ENCODE data around the gene COPZ2.

COPZ2 gene

DNA sequence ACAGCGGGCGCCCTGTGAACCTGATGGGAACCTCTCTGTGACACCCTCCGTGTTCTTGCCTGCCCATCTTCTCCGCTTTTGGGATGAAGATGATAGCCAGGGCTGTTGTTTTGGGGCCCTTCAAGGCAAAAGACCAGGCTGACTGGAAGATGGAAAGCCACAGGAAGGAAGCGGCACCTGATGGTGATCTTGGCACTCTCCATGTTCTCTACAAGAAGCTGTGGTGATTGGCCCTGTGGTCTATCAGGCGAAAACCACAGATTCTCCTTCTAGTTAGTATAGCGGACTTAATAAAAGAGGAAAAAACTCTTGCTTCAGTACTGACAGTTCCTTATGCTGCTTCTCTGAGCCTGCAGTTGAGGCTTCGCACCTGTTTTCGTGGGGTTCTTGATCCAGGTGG, 56.1 kb downstream of the COPZ2 start:
- H3K9me3 ChIP-seq (ENCODE audit: control insufficient read depth in 1 of 2, low read length in 2 of 2), result no peaks in the 10 kb centered on the region
- no peaks in the 10 kb centered on the region for H3K4me1 ChIP-seq (ENCODE audit: control insufficient read depth in 1 of 2, insufficient read depth in 2 of 2, low read length in 2 of 2)
- no peaks in the 10 kb centered on the region for H3K27me3 ChIP-seq (ENCODE audit: low read depth, low read length)
- peaks cover 30 to 62% of the 10 kb centered on the region in 2 donors for H3K36me3 ChIP-seq (ENCODE audit: control insufficient read depth in 1 of 2, insufficient read depth in 2 of 2, low read length in 2 of 2)
- H3K4me3 ChIP-seq (ENCODE audit: low read depth in 1 of 2, low read length in 2 of 2), result no peak overlapping the region
- H3K27ac ChIP-seq (ENCODE audit: low read length), result no peak overlapping the region

DNA sequence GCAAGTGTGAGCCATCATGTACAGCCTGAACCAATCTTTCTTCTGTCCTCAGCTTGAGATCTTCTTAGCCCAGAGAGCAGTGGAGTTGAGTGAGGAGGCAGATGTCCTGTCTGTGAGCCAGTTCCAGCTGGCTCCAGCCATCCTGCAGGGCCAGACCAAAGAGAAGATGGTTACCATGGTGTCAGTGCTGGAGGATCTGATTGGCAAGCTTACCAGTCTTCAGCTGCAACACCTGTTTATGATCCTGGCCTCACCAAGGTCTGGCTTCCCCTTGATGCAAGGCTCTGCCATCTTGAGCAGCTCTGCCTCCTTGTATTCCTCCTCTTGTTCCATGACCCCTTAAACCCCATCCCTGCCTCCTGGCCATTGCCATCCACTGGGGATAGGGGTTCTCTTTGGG, 57.1 kb downstream of the COPZ2 start:
- Histone ChIP-seq H3K4me3 (ENCODE audit: low read depth in 1 of 2, low read length in 2 of 2) (no peak overlapping the region), H3K27ac (ENCODE audit: low read length) (no peak overlapping the region), H3K4me1 (ENCODE audit: control insufficient read depth in 1 of 2, insufficient read depth in 2 of 2, low read length in 2 of 2) (no peaks in the 10 kb centered on the region), H3K27me3 (ENCODE audit: low read depth, low read length) (no peaks in the 10 kb centered on the region), H3K9me3 (ENCODE audit: control insufficient read depth in 1 of 2, low read length in 2 of 2) (no peaks in the 10 kb centered on the region), H3K36me3 (ENCODE audit: control insufficient read depth in 1 of 2, insufficient read depth in 2 of 2, low read length in 2 of 2) (peaks cover 37 to 72% of the 10 kb centered on the region in 2 donors)

DNA sequence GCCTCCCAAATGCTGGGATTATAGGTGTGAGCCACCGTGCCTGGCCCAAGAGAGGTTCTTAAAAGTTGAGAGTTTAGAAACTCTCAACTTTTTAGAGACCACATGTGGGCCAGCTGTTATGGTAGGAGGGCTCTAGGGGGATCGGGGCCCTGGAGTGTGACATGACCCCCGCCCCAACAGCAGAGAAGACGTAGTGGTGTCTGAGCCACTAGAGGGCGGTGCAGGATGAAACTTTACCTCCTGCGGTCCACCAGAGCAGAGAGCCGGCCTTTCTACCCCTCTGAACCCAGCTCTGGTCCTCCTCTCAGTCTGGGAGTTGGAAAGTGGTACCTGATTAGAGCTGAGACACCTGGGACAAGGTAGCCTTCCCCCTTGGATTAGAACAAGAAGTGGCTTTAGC, 59.3 kb downstream of the COPZ2 start:
- no peak overlapping the region for H3K27ac ChIP-seq (ENCODE audit: low read length)
- H3K36me3 ChIP-seq (ENCODE audit: control insufficient read depth in 1 of 2, insufficient read depth in 2 of 2, low read length in 2 of 2), result peaks cover 51 to 91% of the 10 kb centered on the region in 2 donors
- H3K27me3 ChIP-seq (ENCODE audit: low read depth, low read length), result no peaks in the 10 kb centered on the region
- H3K4me1 ChIP-seq (ENCODE audit: control insufficient read depth in 1 of 2, insufficient read depth in 2 of 2, low read length in 2 of 2), result no peaks in the 10 kb centered on the region
- H3K4me3 ChIP-seq (ENCODE audit: low read depth in 1 of 2, low read length in 2 of 2), result no peak overlapping the region
- no peaks in the 10 kb centered on the region for H3K9me3 ChIP-seq (ENCODE audit: control insufficient read depth in 1 of 2, low read length in 2 of 2)
